GOT3 (cell line): Measurements from ENCODE around the gene EIF4B.

Source experiments
- DNase-seq: peaks from one replicate; lab custom pipeline; 2025; ENCODE audit warnings: mixed read lengths; lab: John Stamatoyannopoulos, UW

The EIF4B gene

DNA sequence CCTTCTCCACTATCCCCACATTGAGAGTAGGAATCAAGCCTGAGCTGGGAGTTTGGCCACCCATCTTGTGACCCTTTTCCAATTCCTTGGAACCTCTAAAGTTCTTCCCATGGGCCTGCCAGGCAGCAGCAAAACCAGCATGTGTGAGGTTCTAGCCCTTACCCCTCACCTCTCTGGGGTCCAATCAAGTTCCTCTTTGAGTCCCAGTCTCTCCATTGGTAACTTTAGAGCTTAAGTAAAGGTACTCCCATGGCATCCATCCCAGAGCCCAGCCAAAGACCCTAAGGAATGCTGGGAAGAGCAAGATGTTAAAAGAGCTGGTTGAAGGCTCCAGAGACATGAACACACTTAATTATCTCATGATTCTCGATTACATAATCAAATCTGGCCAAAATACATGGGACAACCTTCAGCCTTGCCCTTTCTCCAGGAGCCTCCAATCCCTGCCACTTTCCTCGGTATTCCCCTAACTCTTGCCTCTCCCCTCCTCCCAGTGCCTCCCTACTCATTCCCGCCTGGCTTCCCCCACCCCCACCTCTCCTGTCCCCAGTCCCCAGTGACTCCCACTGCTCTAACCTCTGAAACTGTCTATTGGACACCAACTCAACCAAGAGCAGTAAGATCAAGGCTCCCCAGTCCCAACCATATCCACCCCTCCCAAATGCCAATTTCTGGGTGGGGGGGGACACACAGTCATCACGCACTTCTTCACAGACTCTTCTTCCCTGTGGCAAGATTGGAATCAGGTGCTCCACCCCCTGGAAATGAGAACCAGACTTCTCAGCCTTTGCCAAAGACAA lies 38.8 kb downstream of the EIF4B start:
- no peak for DNase-seq

DNA sequence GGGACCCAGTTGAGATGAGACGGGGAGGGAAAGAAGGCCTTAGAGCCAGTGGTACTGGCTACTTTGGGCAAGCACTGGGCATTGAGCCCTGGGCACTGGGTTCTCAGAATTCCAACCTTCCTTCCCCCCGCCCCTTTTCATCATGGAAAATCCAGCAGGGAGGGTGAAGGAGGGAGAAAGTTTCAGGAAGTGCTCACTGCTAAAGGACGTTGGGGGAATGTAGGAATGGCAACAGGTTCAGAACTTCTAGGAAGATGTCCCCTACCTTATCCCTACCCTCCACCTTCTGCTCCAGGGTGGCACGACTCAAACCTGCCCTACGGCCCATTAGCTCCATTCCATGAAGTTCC lies 39.4 kb downstream of the EIF4B start:
- no peak for DNase-seq

DNA sequence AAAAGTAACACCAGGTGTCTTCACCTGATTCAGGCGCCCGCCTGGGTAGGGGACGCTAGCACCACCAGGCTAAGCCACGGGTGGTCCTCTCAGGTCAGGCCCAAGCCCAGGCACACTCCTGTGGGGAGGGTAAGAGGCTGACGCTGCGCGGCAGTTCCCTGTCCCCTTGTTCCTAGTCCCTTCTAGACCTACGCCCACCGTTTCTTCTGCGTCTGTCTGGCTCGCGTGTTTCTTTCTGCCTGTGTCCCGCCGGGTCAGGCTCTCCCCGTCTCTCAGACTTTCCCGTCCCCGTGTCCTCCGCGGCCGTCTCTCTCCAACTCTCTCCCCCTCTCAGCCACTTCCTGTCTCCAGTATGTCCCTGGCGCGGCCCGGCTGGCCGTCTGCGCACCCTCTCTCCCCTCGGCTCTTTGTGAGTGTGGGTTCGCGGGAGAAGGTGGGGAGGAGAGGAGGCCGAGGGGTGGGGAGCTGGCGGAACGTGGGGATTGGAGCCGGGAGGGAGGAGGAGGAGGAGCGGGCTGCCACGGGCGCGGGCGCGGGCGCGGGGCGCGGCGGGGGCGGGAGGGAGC lies 40.5 kb downstream of the EIF4B start:
- no peak for DNase-seq

DNA sequence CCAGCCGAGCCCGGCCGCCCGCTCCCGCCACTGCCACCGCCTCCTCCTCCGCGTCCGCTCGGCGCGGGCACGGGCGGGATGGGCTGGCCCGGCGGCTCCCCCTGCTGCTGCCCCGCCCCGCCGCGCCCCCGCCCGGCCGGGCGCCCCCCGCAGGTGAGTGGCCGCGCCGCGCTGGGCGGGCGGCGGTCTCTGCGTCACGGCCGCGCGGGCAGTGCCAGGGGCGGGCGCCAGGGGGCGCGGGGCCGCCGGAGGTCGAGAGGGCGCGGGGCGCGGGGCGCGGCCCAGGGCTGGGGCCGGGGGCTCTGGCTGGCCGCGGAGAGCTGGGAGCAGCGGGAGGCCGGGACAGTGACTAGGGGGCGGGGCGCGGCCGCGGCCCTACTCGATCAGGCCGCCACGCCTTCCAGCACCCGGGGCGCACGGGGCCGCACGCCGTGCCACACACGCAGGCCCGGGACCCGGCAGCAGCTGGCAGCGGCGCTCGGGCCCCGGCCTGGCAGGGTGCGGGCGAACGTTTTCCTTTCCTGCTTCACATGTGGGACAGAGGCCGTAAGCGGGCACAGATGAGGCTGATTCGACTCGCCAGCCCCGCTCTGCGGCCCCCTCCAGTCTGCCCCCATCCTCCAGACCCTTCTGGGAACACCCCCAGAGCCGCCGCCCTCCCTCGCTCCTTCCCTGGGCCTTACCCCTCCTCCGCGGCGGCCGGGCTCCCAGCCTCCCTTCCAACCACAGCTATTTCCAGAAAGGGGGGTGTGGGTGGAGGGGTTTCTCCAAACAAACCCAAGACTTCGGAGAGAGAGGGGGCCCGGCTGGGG lies 41.2 kb downstream of the EIF4B start:
- DNase-seq: no peak

DNA sequence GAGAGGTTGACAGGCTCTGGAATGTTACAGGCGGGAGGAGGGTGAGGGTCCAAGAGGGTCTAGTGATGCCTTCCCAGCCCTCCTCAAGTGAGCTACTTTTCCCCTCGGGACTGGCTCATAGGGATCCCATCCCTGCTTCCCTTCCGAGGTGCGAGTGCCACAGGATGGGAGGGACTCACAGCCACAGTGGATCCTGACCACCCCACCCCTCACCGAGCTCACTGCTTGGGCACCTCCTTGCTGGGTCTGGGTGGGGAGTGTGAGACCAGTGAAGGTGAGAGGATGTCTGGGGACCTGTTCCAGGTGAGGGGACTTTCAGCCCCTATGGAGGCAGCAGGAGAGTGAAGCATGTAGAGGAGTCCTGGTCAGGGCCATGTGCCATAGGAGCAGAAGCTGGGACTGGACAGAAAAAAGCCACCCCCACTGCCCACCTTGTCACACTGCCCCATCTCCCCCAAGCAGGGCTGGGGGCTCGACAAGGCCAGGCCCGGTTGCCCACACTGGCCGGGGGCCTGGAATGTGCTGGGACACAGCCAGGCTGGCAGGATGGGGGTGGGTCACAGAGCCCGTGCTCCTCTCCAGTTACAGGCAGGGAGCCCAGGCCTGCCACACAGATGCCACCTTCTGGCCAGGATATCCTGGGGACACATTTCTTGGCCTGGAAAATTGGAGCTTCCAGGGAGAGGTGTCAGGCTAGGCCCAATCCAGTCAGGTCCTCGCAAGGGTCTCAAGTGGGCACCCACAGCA lies 42.0 kb downstream of the EIF4B start:
- no peak for DNase-seq

DNA sequence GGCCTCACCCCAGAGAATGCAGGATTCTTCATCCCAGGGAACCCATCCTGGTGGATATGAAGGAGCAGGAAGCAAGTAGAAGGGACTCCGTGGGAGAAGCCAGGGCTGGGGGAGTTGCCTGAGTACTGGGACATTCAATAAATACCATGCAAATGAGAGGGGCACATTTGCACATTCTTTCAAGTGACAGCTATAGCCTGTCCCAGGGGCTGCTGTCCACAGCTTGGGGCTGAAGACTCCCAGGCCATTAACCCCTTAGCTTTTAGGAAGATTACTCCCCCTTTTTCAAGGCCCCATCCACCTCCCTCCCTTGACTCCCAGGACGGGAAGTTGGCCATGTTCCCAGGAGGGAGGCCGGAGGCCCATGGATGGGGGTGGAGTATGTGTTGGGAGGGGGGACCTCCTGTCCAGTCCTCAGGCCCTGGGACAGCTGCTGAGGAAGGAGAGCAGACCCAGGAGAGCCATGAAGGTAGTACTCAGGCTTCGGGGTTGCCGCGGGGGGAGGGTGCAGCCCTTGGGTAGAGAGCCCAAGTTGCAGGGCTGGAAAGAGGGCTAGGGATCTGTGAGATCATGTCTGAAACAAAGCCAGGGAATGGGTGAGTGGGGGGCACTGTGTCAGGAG lies 42.6 kb downstream of the EIF4B start:
- no peak for DNase-seq

DNA sequence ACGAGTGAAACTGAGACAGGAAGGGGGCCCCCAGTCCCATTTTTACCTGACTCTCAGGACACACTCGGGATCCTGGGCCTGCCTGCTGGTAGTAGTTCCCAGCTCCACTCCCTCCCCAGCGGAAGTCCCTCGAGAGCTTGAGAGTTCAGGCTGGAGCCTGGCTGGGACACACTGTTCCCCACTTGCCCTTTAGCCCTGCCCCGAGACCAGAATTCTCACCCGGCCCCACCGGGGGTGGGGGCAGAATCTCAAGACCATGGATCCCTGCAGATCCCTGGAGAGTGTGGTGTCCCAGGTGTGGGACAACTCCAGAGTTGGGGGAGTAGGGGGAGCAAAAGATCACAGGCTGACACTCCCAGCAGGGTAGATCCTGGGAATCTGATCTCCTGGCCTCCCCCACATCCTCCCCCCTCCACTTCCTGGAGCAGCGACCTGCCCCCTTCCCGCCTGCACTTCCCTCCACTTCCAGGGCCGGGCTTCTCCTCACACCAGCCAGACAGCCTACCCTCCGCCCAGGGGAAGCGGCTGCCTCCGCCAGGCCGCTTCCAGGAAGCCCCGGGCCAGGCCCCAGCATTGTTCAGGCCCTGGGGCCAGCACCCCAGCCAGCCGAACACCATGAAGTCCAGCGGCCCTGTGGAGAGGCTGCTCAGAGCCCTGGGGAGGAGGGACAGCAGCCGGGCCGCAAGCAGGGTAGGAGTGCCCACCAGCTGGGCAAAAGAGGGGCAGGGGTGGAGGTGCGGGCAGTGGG lies 43.5 kb downstream of the EIF4B start, which contains the start of gene TNS2:
Gene TNS2 (plus strand): TSS at position 495 of the 748 bp plus-strand sequence. CDS start 121 bp downstream, at position 616.
- DNase-seq: no peak

DNA sequence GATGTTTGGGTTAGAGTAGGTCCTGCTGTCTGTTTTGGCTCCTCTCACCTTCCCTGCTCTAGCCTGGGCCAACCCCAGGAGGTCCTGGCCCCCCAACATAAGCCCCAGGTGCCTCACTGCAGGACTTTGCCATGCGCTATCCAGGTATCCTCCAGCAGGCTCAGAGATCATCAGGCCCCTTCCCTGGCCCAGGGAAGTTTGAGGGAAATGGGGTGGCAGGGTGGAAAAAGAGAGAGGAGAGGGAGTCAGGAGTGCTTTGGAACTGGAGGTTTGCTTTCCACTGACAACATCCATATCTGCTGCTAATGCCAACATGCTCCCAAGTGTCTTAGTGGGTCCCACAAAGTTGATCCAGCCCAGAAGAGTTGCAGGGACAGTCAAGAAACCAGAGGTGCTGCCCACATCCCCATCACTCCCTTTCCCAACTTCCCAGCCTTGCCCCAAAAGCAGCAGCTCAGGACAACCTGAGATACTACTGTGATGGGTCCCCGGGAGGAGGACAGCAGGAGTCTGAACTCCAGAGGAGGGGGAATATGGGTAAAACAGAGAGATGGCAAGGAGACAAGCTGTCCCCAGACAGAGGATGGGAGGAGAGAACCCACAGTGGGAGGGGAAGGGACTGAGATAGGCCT lies 44.3 kb downstream of the EIF4B start:
- DNase-seq: no peak

DNA sequence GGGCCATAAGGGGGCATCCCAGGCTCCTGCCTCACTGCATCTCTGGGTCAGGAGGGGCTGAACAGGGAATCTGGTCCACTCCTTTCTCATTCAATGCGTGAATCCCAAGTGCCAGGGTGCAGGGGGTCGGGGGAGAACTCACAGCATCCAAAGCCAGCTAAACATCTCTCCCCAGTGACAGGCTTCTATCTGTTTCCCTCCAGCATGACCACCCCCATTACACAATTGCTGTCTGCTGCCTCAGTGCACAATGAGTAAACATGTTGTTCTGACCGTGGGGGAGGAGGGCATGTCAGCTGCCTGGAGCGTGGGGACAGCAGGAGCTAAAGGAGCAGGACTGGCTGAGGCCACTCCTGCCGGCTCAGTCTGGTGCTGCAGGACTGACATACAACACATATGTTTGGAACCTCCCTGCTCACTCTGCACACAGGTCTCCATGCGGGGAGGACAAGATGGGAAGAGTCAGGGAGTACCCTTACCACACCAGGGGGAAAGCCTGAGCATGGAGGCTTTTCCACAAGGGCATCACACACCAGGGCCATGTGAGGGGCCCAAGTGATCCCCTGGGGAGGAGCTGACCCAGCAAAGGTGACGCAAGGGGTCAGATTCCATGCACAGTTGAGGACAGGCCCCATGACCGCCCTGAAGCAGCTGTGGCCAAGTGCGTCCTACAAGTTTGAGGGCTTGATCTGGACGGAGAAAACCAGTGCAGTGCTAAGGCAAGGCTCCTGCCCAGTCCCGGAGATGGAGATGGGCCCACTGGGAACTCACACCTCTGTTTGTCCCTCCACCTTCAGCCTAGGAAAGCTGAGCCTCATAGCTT lies 45.0 kb downstream of the EIF4B start:
- no peak for DNase-seq

DNA sequence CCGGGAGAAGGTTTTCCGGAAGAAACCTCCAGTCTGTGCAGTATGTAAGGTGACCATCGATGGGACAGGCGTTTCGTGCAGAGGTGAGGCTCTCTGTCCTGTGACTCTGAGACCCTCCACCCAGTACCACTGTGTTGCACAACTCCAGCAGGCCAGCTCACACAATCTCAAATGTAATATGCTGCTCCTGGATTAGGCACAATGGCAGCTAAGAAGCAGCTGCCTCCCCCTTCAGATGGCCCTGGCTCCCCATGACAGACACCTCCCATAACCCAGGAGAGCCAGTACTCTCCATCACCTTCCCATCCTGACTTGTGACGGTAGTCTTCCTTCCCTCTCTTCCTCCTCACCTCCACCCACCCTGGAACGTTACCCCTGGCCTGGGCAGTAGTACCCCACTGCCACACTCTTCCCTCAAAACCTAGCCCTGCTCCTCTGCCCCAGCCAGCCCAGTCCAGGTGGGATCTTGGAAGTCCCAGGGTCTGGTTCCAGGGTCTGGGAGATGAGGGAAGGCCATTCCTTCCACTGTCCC lies 45.7 kb downstream of the EIF4B start:
- no peak for DNase-seq

DNA sequence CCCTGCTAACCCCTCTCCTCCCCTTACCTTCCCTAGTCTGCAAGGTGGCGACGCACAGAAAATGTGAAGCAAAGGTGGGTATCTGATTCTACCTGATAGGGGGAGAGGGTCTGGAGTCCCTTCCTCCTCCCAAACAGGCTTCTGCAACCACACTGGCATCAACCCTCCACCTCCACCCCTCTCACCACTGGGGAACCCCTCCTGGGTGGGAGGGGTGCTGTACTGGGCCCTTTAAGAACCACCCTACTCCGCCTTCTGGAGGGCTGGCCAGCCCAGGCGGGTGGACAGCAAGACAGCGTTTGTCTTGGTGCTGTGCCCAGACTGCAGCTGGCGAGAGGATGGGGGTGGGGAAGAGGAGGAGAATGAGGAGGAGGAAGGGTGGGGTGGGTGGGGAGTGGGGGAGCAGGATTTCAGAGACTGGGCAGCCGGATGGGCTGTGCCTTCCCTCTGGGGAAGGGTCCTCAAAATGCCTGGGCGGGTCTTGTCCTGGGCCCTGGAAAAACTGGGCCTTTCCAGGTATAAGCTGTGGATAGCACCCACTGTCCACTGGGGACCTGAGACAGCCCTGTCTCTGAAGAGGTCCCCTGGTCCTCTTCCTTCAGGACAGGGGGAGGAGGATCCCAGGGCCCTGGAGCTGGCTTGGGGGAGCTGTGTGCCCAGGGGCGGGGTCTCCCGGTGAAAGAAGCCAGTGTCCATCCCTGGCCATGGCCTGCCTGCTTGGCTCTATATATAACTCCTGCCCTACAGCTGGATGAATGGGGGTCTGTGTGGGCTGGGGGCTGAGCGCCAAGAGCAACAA lies 46.4 kb downstream of the EIF4B start:
- no peak for DNase-seq

DNA sequence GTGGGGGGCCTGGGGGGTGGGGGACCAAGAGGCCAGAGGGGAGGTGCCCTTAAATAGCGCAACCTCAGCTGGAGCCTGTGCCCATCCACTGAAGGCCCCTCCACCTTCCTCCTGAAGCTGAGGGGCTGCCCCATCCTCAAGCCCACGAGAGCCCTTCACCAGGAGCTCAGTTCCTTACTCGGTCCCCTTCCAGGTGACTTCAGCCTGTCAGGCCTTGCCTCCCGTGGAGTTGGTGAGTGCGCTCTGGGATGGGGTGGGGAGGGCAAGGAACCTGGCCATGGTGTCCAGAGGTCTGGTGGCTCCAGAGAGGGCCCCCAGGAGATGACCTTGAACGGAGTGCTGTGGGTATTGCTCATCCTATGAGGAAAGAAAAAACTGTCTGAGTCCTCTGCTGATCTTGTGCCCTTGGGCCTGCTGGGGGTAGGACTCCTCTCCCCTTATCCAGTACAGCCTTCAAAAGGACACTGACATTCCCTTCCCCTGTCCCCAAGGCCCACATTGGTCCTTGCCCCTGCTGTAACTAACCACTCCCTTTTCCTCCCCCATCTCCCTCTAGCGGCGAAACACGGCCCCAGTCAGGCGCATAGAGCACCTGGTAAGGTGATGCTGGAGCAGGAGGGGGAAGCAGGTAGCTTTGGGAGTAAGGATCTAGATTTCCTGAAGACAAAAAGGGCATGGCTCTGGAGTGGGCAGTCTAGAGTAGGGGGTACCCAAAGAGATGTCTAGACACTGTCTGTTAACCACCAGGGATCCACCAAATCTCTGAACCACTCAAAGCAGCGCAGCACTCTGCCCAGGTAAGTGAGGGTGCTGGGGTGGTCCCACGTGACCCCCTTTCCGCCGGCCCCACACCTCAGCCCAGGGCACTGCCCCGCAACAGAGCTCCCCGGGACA lies 47.2 kb downstream of the EIF4B start:
- no peak for DNase-seq

DNA sequence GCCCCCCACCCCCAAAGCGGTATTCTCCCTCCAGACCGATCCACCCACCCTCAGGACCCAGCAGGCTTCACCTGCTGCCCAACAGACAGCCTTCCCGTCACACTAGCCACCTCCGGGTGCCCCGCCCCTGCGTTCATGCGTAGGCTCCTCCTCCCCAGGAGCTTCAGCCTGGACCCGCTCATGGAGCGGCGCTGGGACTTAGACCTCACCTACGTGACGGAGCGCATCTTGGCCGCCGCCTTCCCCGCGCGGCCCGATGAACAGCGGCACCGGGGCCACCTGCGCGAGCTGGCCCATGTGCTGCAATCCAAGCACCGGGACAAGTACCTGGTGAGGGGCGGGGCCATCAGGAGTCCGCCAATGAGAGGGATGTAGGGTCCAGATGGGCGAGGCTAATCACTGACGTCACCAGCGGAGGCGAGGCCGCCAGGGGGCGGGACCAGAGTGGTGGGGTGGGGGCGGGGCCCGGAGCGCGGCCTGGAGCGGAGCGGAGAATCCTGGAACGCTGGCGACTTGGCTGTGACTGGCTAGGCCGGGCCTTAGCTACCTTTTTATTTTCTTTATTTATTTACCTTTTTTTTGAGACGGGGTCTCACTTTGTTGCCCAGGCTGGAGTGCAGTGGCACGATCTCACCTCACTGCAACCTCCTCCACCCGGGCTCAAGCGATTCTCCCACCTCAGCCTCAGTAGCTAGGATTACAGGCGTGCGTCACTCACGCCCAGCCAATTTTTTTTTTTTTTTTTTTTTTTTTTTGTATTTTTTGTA lies 48.0 kb downstream of the EIF4B start:
- DNase-seq: no peak

DNA sequence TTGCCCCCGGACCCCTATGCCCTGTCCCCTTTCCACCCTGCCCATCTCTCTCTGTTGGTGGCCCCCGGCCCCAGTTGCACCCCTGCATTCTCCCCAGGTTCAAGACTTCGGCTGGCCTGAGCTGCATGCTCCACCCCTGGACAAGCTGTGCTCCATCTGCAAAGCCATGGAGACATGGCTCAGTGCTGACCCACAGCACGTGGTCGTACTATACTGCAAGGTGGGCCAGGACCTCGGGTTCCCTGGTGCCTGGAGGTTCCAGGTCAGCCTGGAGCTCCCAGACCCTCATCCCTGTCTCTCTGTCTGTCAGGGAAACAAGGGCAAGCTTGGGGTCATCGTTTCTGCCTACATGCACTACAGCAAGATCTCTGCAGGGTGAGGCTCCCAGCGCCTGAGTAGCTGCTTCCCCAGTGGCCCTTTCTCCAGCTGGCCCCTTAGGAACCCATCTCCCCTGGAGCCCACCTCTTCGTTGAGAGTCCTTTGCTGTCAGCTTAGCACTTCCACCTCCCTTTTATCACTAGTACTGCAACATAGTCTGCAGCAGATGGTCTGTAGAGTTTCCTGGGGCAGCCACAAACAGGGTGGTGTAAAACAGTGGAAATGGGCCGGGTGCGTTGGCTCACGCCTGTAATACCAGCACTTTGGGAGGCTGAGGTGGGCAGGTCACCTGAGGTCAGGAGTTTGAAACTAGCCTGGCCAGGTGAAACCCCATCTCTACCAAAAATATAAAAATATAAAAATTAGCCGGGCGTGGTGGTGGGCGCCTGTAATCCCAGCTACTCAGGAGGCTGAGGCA lies 49.4 kb downstream of the EIF4B start:
- DNase-seq: no peak

DNA sequence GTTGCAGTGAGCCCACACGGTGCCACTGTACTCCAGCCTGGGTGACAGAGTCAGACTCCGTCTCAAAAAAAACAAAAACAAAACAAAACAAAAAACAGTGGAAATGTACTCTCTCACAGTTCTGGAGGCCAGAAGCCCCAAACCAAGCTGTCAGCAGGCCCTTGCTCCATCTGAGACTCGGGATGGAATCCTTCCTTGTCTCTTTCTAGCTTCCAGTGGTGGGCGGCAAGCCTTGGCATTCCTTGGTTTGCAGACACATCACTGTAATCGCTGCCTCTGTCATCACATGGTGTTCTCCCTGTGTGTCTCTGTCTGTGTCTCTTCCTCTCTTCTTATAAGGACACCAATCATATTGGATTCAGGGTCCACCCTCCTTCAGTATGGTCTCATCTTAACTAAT lies 50.0 kb downstream of the EIF4B start:
- no peak for DNase-seq

DNA sequence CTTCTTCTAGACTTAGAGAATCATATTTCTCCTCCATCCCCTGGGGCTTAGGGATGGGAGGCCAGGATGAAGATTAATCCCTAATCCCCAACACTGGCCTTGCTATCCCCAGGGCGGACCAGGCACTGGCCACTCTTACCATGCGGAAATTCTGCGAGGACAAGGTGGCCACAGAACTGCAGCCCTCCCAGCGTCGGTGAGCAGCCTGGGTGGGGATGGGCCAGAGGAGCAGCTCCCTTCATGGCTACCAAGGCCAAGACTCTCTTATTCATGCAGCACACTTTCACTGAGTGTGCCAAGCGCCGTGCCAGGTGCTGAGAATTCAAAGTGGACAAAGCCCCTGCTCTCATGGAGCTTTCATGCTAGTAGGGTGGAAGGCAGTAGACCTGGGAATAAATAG lies 50.6 kb downstream of the EIF4B start:
- DNase-seq: no peak
